HG02588 (cell line): ENCODE results near the gene GLB1L2.
"Not testable (repeated sequence)": the region's sequence is repeated elsewhere in the genome, so short reads cannot be mapped to it uniquely, and the experiment has no call there.

Experiments used
- ATAC-seq: cut with Tn5 transposase; IDR thresholded peaks from one replicate; pipeline ENCODE4 v1.9.1; 2021; ENCODE audit warnings: mild to moderate bottlenecking, moderate library complexity; ENCODE audit not compliant: unreplicated experiment

The GLB1L2 gene

GRCh38 chr11:134331354-134332188 is at the start of gene GLB1L2:
Gene GLB1L2 (plus strand): TSS chr11:134331988. CDS start chr11:134332062, 74 bp downstream.
- ATAC-seq: peak; percentile 60

- no peak for ATAC-seq
Measured at GRCh38 chr11:134282121-134283045, 49.4 kb upstream of the GLB1L2 start.

- ATAC-seq: no peak
Measured at GRCh38 chr11:134283461-134284230, 48.1 kb upstream of the GLB1L2 start.

GRCh38 chr11:134284349-134284748 is 47.4 kb upstream of the GLB1L2 start:
- ATAC-seq: not testable (repeated sequence)

GRCh38 chr11:134287561-134287960 is 44.2 kb upstream of the GLB1L2 start:
- ATAC-seq: no peak

- ATAC-seq: no peak
Measured at GRCh38 chr11:134288486-134288885, 43.3 kb upstream of the GLB1L2 start.

GRCh38 chr11:134289167-134289566 is 42.6 kb upstream of the GLB1L2 start:
- no peak for ATAC-seq

- ATAC-seq: no peak
Measured at GRCh38 chr11:134289789-134290188, 42.0 kb upstream of the GLB1L2 start.

GRCh38 chr11:134290646-134291045 is 41.1 kb upstream of the GLB1L2 start:
- no peak for ATAC-seq

- ATAC-seq: no peak
Measured at GRCh38 chr11:134291196-134291595, 40.6 kb upstream of the GLB1L2 start.

- no peak for ATAC-seq
Measured at GRCh38 chr11:134292661-134293060, 39.1 kb upstream of the GLB1L2 start.

GRCh38 chr11:134293119-134294113 is 38.4 kb upstream of the GLB1L2 start:
- no peak for ATAC-seq

- ATAC-seq: no peak
Measured at GRCh38 chr11:134294664-134295063, 37.1 kb upstream of the GLB1L2 start.

- no peak for ATAC-seq
Measured at GRCh38 chr11:134312223-134312622, 19.6 kb upstream of the GLB1L2 start.

- ATAC-seq: no peak
Measured at GRCh38 chr11:134312807-134313206, 19.0 kb upstream of the GLB1L2 start.

GRCh38 chr11:134313379-134313778 is 18.4 kb upstream of the GLB1L2 start:
- ATAC-seq: no peak

GRCh38 chr11:134313821-134314607 is 17.8 kb upstream of the GLB1L2 start:
- ATAC-seq: no peak

GRCh38 chr11:134317103-134317502 is 14.7 kb upstream of the GLB1L2 start:
- ATAC-seq: no peak

- ATAC-seq: not testable (repeated sequence)
Measured at GRCh38 chr11:134321373-134321772, 10.4 kb upstream of the GLB1L2 start.
